Measurements from ENCODE around the gene MORN1.

MORN1 gene

DNA sequence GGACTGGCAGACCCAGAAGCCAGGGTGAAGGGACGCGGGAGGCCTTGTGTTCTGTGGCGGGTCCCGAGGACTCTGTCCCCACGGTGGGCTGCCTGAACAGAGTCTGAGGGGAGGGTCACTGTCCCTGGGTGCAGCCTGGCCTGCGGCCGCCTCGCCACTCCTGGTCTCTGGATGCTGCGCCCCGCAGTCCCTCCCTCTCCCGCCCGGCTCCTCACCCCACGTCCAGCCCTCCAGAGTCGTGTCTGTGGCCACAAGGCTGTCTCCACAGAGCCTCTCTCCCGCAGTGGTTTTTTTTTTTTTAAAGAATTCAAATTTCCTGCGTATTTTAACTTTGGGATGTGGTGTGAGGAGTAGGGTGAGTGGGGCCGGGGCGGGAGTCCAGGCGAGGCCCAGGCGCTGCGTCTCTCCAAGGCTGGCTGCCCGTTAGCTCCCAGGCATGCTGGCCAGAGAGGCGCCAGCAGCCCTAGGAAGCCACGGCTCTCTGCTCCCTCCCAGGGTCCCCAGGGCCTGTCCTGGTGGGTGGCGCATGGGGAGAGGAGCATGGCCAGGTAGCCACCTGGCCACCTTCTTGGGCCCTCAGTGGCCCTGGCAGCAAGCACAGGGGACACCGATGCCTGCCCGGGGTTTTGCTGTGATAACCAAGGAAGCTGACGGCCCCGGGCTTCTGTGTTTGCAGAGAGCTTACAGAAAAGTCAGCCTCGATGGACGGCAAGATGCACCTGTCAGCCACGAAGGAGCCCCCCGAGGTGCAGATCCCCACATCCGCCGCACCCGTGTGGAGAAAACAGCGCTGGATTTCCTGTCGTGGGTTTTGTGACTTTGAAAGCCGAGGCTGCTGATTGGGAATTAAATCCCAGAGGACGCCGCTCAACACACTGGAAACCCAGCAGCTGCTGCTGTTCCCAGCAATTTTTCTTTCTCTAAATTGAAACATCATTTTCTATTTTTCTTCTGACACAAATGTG is 72.8 kb downstream of the MORN1 start:
- no peak for DNase-seq (ENCODE audit: low read depth)

DNA sequence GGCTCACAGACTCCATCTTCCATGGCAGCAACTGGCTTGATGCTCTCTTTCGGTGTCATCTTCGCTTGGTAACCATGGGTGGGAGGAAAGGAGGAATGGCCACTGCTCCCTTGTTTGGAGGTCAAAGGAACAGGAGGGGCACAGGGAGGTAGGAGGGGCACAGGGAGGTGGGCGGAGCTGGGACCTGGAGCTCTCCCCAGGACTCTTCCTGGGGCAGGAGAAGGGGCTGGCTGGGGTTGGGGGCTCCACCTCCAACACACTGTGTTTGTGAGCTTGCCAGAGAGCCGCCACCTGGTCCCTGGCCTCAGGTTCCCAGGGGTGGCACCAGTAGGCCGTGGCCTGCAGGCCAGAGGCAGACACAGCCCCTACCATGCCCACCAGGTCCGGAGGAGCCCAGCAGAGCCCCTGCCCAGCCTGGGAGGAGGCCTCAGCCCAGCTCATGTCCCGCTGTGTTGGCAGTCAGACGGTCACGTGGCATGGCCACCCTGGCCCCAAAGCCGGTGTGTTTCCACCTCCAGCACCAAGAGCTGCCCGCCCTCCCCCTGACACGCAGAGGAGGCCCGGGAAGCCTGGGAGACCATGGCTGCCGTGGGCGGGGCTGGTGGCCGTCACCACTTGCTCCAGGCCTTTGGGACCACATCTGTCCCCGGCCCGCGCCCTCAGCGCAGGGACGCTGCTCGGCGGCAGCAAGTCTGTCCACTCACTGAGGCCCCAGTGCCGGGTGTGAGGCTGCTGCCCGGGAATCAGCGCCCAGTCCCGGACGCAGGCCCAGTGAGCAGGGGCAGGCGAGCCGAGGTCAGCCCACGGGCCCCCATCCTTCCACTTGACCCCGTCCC is 73.9 kb downstream of the MORN1 start:
- no peak for DNase-seq (ENCODE audit: low read depth)

DNA sequence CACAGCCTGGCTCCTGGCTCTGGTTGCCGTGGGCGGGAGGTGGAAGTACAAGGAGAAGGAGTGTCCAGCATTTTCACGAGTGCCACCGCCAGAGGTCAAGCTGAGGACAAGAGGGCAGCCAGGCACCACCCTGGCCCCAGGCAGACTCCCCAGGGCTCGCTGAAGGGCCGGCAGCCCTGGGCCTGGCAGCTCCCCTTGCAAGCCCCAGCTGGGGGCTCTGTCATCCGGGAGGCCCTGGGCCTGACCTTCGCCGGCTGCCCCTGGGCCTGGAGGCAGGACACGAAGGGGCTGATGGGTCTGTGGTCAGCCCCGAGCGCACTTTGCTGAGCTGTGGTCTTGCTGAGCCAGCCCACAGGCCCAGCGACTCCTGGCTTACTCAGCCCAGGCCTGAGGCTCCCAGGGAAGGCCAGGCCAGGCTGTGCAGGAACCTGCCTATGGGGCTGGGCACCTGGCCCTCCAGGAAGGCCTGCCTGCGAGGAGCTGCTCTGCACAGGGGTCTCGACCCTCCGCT is 74.8 kb downstream of the MORN1 start:
- peak; percentile 69 for DNase-seq (ENCODE audit: low read depth)

DNA sequence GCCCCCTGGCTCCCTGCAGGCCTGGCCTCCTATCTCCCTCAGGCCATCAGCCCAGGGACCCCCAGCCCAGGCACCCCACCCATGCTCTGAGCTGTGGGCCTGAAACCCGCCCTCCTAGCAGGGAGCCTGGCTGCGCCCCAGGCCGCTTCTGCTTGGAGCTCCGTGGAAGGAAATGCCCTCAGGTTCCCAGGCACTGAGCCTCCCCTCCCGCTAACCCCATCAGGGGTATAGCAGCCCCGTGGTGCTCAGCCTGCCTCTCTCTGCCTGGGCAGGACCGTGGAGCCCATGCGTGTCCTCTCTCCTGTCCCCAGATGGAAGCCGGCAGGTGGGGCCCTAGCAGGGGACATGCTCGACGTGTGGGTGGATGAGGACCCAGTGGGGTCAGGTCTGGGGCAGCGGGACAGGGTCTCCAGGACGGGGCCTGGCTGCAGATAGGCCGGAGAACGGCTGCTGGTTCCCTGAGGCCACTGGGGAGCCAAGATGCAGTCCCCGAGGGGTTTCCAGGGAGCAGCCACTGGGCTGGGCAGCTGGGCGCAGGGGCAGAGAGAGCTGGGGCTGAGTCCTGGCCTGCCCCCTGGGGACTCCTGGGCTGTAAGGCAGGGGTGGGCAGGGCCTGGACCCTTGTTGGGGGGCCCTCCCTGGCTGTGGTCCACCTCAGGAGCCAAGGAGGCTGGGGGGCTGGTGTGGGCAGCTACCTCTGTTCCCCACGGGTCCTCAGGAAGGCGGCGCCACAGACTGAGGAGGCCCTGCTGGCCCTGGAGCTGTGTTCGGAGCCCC is 75.5 kb downstream of the MORN1 start:
- DNase-seq (ENCODE audit: low read depth), result no peak

DNA sequence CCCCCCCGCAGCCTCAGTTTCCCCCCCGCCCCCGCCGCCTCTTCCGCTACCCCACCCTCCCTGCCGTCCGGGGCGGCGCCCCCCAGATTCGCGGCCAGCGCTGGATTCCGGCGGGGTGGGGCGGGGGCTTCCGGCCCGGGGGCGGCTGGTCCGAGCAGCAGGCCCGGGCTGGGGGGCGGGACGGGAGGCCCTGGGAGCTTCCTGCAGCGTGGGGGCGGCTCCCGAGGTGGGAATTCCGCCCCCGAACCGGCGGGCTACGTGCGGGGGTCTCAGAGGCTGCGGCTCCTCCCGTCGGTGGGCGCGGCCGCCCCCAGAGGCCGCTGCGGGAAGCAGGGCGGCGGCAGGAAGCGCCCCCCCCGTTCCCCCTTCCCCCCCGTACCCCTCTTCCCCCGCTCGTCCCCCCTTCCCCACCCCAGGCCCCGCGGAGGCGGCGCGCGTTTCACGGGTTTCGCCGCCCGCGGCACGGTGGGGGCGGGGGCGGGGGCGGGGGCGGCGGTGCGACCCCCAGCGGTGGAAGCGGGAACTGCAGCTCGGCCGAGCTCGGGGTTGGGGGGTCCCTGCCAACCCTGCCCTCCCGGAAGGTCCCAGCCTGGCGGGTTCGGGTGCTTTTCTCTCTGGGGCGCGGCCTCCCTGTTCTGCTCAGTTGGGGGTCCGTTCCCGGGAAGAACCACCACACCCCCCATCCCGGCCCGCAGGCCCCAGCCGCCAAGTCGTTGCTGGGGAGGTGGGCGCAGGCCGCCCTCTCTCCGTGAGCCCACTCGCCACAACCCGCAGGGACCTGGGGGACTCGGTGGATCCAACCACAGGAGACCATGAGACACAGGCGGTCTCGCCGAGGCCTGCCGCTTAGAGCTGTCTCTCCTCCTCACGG is 76.3 kb downstream of the MORN1 start:
- peak; percentile 67 for DNase-seq (ENCODE audit: low read depth)

DNA sequence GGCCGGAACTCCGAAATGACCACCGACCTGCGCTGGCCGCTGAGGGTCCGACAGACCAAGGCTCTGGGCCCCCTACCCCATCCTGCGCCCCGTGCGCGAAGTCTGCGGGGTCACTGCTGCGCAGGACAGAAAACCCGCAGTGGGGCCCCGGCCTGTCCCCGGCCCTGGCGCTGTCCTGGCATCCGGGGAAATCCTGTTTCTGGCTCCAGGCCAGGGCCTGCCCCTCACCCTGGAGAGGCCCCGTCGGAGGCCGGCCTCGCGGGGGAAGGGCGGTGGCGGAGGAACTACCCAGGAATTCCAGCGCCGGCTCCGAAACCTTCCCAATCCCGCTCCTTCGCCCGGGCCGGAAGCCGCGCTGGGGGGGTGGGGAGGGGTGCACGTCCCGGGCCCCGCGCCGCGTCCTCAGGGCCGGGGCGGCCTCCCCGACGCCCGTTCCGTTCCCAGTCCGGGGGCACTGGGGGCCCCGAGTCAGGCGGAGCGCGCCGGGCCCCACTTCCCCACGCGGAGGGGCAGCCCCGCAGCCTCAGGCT is 77.0 kb downstream of the MORN1 start:
- peak; percentile 60 for DNase-seq (ENCODE audit: low read depth)

DNA sequence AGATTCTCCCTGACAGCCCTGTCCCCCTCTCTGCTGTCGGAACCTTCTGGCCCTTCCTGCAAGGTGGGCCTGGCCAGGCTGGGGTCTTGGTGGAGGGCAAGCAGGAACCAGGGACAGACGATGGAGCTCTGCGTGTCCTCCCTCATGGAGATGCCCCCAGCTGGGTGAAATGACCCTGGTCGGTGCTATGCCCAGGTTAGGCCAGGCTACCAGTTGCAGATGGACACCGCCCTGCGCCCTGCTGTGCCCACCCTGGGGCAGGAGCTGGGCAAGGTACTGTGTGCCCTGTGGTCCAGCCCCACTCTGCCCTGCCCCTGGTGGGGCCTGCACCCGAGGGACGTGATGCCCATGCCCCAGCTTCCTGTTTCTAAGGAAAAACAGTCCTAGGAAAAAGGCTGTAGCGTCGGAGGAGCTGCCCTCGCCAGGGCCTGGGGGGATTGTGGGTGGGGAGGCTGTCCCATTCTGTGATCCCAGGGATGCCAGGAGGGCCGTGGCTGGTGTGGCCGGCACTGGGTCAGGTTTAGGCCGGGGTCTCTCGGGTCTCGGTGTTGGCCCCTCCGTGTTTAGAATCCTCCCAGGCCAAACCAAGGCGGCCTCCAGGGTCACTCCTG is 77.6 kb downstream of the MORN1 start:
- no peak for DNase-seq (ENCODE audit: low read depth)

DNA sequence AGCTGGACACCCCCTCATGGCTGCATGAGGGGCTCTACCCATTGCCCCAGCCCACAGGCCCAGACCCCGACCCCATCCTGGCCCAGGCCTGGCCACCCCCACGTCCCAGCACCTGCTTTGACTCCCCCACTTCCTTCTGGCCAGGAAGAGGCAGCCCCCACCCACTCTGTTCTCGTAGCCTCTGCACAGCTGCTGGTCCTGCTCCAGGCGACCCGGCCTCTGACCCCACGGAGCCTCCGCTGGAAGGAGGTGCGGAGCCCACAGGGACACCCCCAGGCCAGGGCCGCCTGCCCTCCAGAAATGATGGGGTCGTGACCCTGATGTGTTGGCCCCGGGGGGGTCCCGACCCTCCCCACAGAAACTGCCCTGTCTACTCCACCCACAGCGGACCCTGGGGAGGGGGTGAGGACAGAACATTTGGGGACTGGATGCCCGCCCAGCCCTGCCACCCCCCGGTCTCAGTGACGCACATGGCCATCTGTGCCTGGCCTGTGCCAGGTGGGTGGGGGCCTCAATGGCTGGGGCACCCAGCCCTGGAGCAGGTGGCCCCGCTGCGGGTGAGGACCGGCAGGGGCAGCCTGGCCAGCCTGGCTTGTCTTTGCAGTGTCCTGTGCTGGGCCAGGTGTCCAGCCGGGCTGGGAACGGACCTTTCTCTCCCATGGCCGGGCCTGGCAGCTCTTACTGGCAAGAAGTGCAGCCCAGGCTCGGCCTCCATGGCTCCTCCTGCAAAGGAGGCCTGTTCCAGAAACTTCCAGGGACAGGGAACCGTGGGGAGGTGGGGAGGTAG is 78.6 kb downstream of the MORN1 start:
- no peak for DNase-seq (ENCODE audit: low read depth)

DNA sequence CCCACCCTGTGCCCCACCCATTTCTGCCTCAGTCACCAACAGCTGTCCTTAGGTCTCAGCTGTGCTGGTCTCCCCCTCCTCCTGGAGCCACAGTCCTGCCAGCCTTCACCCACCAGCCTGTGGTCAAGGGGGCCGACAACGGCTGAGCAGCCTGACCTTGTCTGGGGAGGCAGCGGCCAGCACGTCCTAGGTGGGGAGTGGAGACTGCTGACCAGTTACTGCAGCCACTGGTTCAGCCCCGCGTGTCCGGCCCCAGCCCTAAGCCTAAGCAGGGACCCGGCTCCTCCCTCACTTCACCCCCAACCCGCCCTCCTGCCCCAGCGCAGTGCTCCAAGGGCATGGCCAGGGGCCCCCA is 79.2 kb downstream of the MORN1 start:
- no peak for DNase-seq (ENCODE audit: low read depth)

DNA sequence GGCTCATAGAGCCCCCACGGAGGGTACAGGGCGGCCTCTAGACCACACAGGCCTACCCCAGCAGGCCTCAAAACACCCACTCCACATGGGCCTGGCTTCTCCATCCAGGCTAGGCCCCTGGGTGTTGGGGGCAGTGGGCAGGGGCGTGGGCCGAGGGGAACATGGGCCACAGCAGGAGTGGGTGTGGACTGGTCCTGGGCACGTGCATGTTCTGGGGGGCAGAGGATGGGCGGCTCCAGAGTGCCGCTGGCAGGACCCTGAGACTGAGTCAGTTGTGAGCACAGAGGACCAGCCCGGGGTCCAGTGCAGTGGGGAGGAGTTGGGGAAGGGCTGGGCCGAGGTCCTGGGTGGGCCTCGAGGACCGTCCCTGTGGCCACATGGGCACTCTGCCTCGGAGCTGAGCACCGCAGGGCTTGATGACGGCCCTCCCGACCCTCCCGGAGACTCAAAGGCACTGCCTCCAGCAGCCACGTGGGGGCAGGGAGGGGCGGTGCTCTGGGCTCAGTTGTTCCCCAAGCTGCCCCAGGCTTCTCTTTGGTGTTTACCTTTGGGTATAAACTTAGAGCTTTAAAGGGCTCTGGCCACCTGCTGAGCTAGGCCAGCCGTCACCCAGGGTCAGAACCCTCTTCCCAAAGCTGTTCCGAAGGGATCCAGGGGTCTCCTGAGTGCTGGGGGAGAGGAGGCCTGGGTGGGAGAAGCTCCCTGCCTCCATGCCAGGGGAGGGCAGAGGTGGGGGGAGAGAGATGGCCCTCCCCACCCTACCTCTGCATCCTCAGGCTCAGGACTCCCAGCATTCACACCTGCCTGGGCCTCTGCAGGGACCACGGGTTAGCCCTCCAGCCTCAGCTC is 79.9 kb downstream of the MORN1 start:
- DNase-seq (ENCODE audit: low read depth), result peak; percentile 74

DNA sequence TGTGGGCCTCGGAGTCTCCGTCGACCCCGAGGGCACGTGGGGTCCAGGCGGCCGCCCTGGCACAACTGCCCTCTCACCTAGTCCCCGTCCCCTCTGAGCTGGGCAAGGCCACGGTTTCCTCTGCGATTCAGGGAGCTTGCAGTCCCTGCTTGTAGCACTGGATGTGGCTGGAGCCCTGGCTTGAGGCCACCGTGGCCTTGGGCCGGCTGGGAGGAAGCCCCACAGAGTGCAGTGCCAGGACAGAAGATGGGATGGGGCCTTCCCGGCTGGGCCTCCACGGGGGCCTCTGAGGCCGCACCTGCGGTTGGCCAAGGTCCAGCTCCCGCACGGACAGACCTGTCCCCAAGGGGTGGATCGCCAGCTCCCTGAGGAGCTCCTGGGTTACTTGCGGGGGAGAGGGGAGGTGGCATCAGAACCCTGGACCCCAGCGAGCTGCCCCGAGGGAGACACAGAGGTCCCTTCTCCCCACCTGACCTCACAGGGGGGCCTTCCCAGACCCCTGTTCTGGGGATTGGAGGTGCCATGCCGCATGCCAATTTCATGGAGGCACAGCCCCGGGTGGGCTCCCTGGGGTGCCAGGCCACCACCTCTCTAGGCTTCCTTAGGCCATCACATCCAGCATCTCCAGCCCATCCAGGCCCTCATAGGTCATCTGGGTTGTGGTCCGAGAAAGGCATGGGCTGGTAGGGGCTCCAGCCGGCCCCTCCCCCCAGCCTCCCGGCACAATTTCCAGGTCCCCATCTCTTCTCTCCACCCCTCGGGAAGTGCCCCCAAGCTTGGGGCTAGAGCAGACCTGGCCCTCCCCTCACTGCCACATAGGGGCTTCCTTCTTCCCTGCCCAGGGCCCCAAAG is 80.8 kb downstream of the MORN1 start:
- no peak for DNase-seq (ENCODE audit: low read depth)

DNA sequence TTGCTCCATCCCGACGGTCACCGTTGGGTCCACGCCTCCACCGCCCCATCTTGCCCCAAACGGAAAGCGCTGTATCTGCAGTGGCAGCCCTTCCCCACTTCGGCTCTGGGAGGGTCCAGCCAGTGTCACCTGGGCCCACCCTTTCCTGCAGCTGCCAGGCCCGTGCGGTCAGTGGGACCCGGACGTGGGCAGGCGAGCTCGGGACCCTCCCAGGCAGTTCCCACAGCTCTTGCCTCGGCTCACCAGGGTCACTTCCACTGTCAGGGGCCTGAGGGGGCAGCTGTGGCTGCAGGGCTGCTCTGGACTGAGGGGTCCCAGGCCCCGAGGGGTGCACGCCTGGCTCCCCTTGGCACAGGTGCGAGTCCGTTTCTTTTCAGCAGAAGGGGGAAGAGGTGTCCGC is 82.5 kb downstream of the MORN1 start:
- DNase-seq (ENCODE audit: low read depth), result no peak

DNA sequence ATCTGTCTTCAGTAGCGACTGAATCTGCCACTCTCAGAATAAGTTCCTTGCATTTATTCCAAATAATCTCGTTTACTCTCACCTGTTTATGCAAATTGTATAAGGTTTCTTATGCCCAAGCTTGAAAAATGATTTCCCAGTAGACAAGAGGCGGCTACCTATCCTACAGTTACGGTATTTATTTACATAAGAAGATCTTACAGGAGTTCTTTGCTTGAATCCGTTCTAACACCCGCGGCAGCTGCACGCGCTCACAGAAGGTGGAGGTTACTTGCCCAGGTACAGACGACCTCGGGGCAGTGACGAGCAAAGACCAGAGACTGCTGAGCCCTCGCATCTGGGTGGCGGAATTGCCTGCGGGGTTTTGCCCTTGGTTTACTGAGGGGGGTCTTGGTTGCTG is 83.4 kb downstream of the MORN1 start:
- no peak for DNase-seq (ENCODE audit: low read depth)

DNA sequence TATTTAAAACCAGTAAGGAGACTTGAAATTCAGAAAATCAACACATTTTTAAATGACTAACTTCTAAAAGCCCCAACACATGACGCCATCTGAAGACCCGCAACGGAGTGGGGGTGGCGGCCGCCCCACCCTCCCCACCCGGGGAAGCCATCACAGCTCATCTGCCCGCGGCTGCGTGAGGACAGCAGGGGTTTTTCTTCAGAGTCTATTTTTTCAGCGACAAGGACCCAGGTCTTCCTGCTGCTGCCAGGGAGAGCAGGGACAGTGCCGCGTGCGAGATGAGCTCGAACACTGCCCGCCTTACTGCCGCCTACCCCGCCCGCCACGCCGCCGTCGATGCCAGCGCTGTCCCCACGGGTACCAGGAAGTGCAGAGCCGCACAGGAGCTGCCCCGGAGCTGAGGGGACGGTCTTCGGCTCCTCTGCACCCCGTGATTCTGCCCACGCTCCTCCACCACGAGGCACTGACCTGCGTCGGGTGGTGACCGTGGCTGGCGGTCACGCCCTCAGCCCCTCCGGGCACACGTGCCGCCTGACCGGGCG is 84.2 kb downstream of the MORN1 start:
- DNase-seq (ENCODE audit: low read depth), result no peak

DNA sequence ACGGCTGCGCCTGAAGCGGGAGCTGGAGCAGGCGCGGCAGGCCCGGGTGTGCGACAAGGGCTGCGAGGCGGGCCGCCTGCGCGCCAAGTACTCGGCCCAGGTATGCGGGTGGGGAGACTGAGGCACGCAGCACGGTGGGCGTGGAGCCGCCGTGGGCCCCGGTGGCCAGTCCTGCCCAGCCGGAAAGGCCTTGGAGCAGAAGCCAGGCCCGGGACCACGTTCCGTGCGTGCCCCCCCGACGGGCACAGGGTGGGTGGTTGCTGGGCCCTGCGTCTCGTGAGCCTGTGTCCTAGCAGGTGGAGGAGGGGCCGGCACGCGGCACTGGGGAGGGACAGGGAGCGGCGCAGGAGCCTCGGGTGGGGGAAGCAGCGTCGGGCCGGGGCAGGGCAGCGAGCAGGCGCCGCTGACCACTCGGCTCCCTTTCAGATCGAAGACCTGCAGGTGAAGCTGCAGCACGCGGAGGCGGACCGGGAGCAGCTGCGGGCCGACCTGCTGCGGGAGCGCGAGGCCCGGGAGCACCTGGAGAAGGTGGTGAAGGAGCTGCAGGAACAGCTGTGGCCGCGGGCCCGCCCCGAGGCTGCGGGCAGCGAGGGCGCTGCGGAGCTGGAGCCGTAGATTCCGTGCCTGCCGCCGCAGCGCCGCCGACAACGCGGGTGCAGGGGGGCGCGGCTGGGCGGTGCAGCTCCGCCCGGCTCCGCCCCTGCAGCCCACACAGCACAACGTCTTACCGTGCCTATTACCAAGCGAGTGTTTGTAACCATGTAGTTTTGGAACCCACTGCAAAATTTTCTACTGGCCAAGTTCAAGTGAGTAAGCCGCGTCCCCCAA is 85.0 kb downstream of the MORN1 start:
- no peak for DNase-seq (ENCODE audit: low read depth)

DNA sequence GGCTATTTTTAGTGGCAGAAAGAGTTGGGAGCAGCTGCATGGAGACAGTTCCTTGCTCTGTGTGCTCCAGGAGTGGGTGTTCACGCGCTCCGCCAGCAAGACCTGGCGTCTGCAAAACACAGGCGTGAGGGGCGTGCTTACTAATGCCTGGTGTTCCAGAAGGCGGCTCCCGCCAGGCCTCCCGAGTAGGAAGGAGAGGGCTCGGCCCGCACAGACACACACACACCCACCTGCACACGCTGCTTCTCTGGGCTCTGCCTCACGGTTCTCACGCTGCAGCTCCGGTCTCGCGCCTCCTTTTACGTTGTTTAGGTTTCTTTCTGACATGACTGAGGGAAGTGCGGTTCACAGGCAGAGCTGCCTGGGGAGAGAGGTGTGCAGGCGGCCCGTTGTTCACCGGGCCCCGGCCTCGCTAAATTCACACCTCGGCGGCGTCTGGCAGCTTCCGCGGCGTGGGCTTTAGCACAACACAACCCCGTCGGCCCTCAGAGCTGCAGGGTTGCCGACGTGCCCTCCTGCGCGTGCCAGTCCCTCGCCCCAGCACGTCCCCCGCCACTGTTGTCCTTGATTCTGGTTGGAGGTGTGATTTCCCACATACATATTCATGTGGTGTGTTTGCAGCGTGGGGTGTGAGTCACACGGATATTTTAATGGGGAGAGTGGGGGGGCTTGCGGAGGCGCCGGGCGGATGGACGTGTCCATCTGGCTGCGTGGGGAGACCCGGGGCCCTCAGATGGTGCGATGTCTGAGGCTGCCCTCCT is 86.3 kb downstream of the MORN1 start:
- DNase-seq (ENCODE audit: low read depth), result no peak

Data from ELR (cell line).